GM23338 (cell line): ENCODE measurements around the gene AKAP13. TPM values are rescaled to one million over a fixed set of nuclear protein-coding genes. Genes with fewer than 3 reads are reported as not detected.

Source experiments
- ATAC-seq: fragments of 200-7000 bp; cut with Tn5 transposase; 3 replicates; pipeline ENCODE4 v1.9.1; 2020
- DNase-seq: peaks from one replicate; pipeline ENCODE4 v3.0.0-alpha.2; 2015; ENCODE audit warnings: low spot score
- H2AFZ ChIP-seq: fragments of 200-600 bp; sonication (generic); 2 replicates; pipeline ENCODE4 v1.8.0; 2016; ENCODE audit warnings: antibody characterized with exemption, mild to moderate bottlenecking, moderate library complexity
- H3F3A ChIP-seq: fragments of 200-600 bp; sonication (generic); replicated peaks from 2 replicates; pipeline ENCODE4 v1.8.0; 2017; ENCODE audit warnings: antibody characterized with exemption, mixed run types, low read depth
- H3K27ac ChIP-seq: fragments of 200-600 bp; sonication (generic); 2 replicates; pipeline ENCODE4 v1.6.1; 2016; ENCODE audit warnings: low read depth
- H3K27me3 ChIP-seq: fragments of 200-600 bp; sonication (generic); 2 replicates; pipeline ENCODE4 v1.8.0; 2016; ENCODE audit warnings: mild to moderate bottlenecking, mixed run types, moderate library complexity; ENCODE audit not compliant: insufficient read depth
- H3K36me3 ChIP-seq: fragments of 200-600 bp; sonication (generic); 2 replicates; pipeline ENCODE4 v1.8.0; 2016; ENCODE audit warnings: mild to moderate bottlenecking; ENCODE audit not compliant: insufficient read depth
- H3K4me1 ChIP-seq: fragments of 200-600 bp; sonication (generic); 2 replicates; pipeline ENCODE4 v1.8.0; 2016; ENCODE audit warnings: mild to moderate bottlenecking, moderate library complexity; ENCODE audit not compliant: insufficient read depth
- H3K4me2 ChIP-seq: fragments of 200-600 bp; sonication (generic); 2 replicates; pipeline ENCODE4 v1.7.1; 2017; ENCODE audit warnings: mixed run types
- H3K4me3 ChIP-seq: fragments of 200-600 bp; sonication (generic); 2 replicates; pipeline ENCODE4 v1.6.1; 2016; ENCODE audit warnings: mixed run types
- H3K79me2 ChIP-seq: fragments of 200-600 bp; sonication (generic); replicated peaks from 2 replicates; pipeline ENCODE4 v1.8.0; 2017; ENCODE audit warnings: mild to moderate bottlenecking; ENCODE audit not compliant: insufficient read depth
- H3K9me2 ChIP-seq: fragments of 200-600 bp; sonication (generic); 2 replicates; pipeline ENCODE4 v1.8.0; 2017; ENCODE audit not compliant: insufficient read depth
- H4K20me1 ChIP-seq: fragments of 200-600 bp; sonication (generic); replicated peaks from 2 replicates; pipeline ENCODE4 v1.8.0; 2017; ENCODE audit warnings: mild to moderate bottlenecking; ENCODE audit not compliant: insufficient read depth
- H3K27ac Mint-ChIP-seq: 2 replicates; pipeline ENCODE4 v1.8.0; 2020; ENCODE audit warnings: inconsistent platforms, mild to moderate bottlenecking, moderate library complexity, mixed read lengths
- H3K27me3 Mint-ChIP-seq: 3 replicates; pipeline ENCODE4 v1.8.0; 2022; ENCODE audit warnings: low read depth, mild to moderate bottlenecking, moderate library complexity, mixed read lengths, inconsistent platforms; ENCODE audit not compliant: insufficient read depth, poor library complexity
- H3K36me3 Mint-ChIP-seq: 3 replicates; pipeline ENCODE4 v1.8.0; 2021; ENCODE audit warnings: low read depth, mild to moderate bottlenecking, inconsistent platforms, moderate library complexity, mixed read lengths
- H3K4me1 Mint-ChIP-seq: 3 replicates; pipeline ENCODE4 v1.8.0; 2020; ENCODE audit warnings: mild to moderate bottlenecking, inconsistent platforms, mixed read lengths
- H3K4me3 Mint-ChIP-seq: 3 replicates; pipeline ENCODE4 v1.8.0; 2021; ENCODE audit warnings: moderate library complexity, mild to moderate bottlenecking, inconsistent platforms, mixed read lengths
- H3K9me3 Mint-ChIP-seq: 3 replicates; pipeline ENCODE4 v1.8.0; 2020; ENCODE audit warnings: moderate library complexity, mild to moderate bottlenecking, inconsistent platforms, mixed read lengths
- EZH2 ChIP-seq: fragments of 200-600 bp; sonication (generic); IDR thresholded peaks from one replicate; pipeline ENCODE4 v1.8.0; 2017; ENCODE audit warnings: antibody characterized with exemption, mild to moderate bottlenecking, low read depth; ENCODE audit not compliant: unreplicated experiment
- EZH2phosphoT487 ChIP-seq: fragments of 200-600 bp; sonication (generic); IDR thresholded peaks from one replicate; pipeline ENCODE4 v1.8.1; 2018; ENCODE audit warnings: antibody characterized with exemption; ENCODE audit not compliant: unreplicated experiment
- JUNB ChIP-seq: IDR thresholded peaks from one replicate; pipeline ENCODE4 v1.6.1; 2016; ENCODE audit warnings: antibody characterized with exemption; ENCODE audit not compliant: unreplicated experiment
- NANOG ChIP-seq: IDR thresholded peaks from 2 replicates; pipeline ENCODE4 v1.6.1; 2016; ENCODE audit warnings: antibody characterized with exemption, borderline replicate concordance
- STAT1 ChIP-seq: IDR thresholded peaks from one replicate; pipeline ENCODE4 v1.6.1; 2016; ENCODE audit warnings: antibody characterized with exemption; ENCODE audit not compliant: unreplicated experiment
- ZNF114 ChIP-seq: fragments of 250-450 bp; sonication (Bioruptor Pico); IDR thresholded peaks from 2 replicates; pipeline ENCODE4 v1.5.0; 2020; ENCODE audit warnings: mild to moderate bottlenecking, moderate library complexity
- polyA plus RNA-seq: library from polyadenylated mRNA; unstranded; fragments of >200 nt; fragmentation: Nextera tagmentation; extraction: Ambion mirVana; gene quantifications from 2 replicates; pipeline ENCODE4 v1.2.1, GENCODE V29; 2016
- total RNA-seq: library from RNA; depleted of rRNA; stranded (reverse); fragments of >200 nt; shearing (Covaris generic); gene quantifications from 2 replicates; pipeline ENCODE4 v1.2.3, GENCODE V29; 2014
- TF ChIP-seq, protein P1 (sequence below): fragments of 250-450 bp; sonication (Bioruptor Pico); IDR thresholded peaks from 2 replicates; pipeline ENCODE4 v1.5.0; 2020; ENCODE audit warnings: mild to moderate bottlenecking, moderate library complexity
- TF ChIP-seq, protein P2 (sequence below): IDR thresholded peaks from 2 replicates; pipeline ENCODE4 v1.6.1; 2016; ENCODE audit warnings: antibody characterized with exemption
- TF ChIP-seq, protein P3 (sequence below): IDR thresholded peaks from one replicate; pipeline ENCODE4 v1.6.1; 2018; ENCODE audit warnings: antibody characterized with exemption; ENCODE audit not compliant: unreplicated experiment

Gene AKAP13
- total and polyA plus RNA-seq, 2 experiments from 2014 or later, result 46.2 to 60.7 TPM

DNA sequence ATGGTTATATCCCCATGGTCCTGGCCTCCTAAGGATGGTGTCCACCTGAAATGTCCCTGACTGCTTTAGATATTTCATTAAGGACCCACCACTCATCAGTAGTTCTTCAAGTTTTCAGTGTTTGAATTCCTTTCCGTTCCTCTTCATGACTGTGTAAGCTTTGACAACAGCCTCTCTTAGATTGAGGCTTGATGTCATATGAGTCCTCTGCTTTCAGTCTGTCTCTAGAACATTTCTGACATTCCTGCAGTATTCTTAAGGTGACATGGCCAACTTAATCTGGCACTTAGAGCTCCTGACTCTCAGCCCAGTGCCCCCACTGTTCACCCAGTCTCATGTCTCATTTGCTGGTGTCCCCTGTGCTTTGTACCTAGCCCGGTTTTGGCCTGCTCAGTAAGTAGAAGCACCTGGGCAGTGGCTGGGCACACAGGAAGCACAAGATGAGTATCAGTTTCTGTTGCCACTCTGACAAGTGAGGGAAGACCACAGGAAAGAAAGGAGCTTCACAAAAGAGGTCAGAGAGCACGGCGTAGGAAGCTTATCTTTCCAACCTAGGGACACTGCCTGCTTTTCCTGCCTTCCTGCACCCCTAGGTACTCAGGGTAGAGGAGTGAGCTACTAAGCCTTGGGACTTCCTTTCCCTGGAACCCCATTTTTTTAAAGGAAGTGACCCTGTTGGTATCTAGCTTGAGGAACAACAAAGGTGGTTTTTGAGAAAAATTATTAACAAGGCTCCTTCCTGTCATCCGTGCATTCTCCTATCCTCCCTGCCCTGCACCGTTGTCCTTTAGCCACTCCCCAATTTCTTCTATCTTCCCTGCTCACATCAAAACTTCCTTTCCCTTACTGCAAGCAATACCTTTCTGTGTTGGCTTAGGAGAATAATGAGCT is 311.2 kb downstream of the AKAP13 start:
- H3K36me3 ChIP-seq, result 0 out of 2 replicates have a peak, but pooled peaks cover 8% of the 10 kb centered on the region
- no peak overlapping the region for H2AFZ ChIP-seq
- no peak for DNase-seq
- H3K79me2 ChIP-seq, result no peaks in the 10 kb centered on the region
- Mint-ChIP-seq H3K9me3 (no peaks in the 10 kb centered on the region), H3K27me3 (peaks cover 3% of the 10 kb centered on the region), H3K27ac (peak overlapping the region; percentile 78; the same call in 1 of the 2 replicates), H3K4me3 (no peak overlapping the region), H3K4me1 (peaks cover 23% of the 10 kb centered on the region), H3K36me3 (peaks cover 10% of the 10 kb centered on the region; the same call in 2 of the 3 replicates)
- no peaks in the 10 kb centered on the region; the same call in 1 of the 2 replicates for H4K20me1 ChIP-seq
- no peaks in the 10 kb centered on the region for H3F3A ChIP-seq
- H3K4me3 ChIP-seq, result no peak overlapping the region
- H3K9me2 ChIP-seq, result no peaks in the 10 kb centered on the region
- H3K4me1 ChIP-seq, result peaks cover 11% of the 10 kb centered on the region; the same call in 1 of the 2 replicates
- ATAC-seq, result no peak
- H3K27ac ChIP-seq, result no peak overlapping the region
- TF ChIP-seq, protein P1, sequence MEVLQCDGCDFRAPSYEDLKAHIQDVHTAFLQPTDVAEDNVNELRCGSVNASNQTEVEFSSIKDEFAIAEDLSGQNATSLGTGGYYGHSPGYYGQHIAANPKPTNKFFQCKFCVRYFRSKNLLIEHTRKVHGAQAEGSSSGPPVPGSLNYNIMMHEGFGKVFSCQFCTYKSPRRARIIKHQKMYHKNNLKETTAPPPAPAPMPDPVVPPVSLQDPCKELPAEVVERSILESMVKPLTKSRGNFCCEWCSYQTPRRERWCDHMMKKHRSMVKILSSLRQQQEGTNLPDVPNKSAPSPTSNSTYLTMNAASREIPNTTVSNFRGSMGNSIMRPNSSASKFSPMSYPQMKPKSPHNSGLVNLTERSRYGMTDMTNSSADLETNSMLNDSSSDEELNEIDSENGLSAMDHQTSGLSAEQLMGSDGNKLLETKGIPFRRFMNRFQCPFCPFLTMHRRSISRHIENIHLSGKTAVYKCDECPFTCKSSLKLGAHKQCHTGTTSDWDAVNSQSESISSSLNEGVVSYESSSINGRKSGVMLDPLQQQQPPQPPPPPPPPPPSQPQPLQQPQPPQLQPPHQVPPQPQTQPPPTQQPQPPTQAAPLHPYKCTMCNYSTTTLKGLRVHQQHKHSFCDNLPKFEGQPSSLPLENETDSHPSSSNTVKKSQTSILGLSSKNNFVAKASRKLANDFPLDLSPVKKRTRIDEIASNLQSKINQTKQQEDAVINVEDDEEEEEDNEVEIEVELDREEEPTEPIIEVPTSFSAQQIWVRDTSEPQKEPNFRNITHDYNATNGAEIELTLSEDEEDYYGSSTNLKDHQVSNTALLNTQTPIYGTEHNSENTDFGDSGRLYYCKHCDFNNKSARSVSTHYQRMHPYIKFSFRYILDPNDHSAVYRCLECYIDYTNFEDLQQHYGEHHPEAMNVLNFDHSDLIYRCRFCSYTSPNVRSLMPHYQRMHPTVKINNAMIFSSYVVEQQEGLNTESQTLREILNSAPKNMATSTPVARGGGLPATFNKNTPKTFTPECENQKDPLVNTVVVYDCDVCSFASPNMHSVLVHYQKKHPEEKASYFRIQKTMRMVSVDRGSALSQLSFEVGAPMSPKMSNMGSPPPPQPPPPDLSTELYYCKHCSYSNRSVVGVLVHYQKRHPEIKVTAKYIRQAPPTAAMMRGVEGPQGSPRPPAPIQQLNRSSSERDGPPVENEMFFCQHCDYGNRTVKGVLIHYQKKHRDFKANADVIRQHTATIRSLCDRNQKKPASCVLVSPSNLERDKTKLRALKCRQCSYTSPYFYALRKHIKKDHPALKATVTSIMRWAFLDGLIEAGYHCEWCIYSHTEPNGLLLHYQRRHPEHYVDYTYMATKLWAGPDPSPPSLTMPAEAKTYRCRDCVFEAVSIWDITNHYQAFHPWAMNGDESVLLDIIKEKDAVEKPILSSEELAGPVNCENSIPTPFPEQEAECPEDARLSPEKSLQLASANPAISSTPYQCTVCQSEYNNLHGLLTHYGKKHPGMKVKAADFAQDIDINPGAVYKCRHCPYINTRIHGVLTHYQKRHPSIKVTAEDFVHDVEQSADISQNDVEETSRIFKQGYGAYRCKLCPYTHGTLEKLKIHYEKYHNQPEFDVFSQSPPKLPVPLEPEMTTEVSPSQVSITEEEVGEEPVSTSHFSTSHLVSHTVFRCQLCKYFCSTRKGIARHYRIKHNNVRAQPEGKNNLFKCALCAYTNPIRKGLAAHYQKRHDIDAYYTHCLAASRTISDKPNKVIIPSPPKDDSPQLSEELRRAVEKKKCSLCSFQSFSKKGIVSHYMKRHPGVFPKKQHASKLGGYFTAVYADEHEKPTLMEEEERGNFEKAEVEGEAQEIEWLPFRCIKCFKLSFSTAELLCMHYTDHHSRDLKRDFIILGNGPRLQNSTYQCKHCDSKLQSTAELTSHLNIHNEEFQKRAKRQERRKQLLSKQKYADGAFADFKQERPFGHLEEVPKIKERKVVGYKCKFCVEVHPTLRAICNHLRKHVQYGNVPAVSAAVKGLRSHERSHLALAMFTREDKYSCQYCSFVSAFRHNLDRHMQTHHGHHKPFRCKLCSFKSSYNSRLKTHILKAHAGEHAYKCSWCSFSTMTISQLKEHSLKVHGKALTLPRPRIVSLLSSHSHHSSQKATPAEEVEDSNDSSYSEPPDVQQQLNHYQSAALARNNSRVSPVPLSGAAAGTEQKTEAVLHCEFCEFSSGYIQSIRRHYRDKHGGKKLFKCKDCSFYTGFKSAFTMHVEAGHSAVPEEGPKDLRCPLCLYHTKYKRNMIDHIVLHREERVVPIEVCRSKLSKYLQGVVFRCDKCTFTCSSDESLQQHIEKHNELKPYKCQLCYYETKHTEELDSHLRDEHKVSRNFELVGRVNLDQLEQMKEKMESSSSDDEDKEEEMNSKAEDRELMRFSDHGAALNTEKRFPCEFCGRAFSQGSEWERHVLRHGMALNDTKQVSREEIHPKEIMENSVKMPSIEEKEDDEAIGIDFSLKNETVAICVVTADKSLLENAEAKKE (CRISPR knock-in tag), result no peak
- H3K4me2 ChIP-seq, result no peak overlapping the region
- no peaks in the 10 kb centered on the region for H3K27me3 ChIP-seq

DNA sequence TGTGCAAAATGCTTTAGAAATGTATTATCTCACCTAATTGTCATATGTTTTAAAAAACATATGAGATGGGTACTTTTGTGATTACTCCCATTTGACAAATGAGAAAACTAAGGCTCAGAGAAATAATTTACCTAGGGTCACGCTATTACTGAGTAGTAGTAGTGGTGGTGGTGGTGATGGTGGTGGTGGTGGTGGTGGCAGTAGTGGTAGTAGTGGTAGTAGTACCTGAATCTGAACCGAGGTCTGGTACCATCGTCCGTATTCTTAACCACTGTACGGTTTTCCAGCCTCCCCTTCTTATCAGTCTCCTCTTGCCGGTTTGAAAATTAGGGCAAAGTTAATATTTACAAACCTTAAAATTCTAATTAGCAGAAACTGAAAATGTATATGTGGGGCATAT is 311.9 kb downstream of the AKAP13 start:
- Histone ChIP-seq H2AFZ (no peak overlapping the region), H3K9me2 (no peaks in the 10 kb centered on the region), H3K4me1 (peaks cover 11% of the 10 kb centered on the region; the same call in 1 of the 2 replicates), H3K27ac (no peak overlapping the region), H3K79me2 (no peaks in the 10 kb centered on the region), H3K36me3 (0 out of 2 replicates have a peak, but pooled peaks cover 8% of the 10 kb centered on the region), H3K4me3 (no peak overlapping the region), H3K27me3 (no peaks in the 10 kb centered on the region), H4K20me1 (no peaks in the 10 kb centered on the region; the same call in 1 of the 2 replicates), H3K4me2 (no peak overlapping the region), H3F3A (no peaks in the 10 kb centered on the region)
- Mint-ChIP-seq H3K9me3 (no peaks in the 10 kb centered on the region), H3K4me1 (peaks cover 23% of the 10 kb centered on the region), H3K27ac (no peak overlapping the region), H3K4me3 (no peak overlapping the region), H3K36me3 (peaks cover 10% of the 10 kb centered on the region; the same call in 2 of the 3 replicates), H3K27me3 (peaks cover 3% of the 10 kb centered on the region)
- no peak for DNase-seq
- no peak for ATAC-seq
- TF ChIP-seq, protein P2, sequence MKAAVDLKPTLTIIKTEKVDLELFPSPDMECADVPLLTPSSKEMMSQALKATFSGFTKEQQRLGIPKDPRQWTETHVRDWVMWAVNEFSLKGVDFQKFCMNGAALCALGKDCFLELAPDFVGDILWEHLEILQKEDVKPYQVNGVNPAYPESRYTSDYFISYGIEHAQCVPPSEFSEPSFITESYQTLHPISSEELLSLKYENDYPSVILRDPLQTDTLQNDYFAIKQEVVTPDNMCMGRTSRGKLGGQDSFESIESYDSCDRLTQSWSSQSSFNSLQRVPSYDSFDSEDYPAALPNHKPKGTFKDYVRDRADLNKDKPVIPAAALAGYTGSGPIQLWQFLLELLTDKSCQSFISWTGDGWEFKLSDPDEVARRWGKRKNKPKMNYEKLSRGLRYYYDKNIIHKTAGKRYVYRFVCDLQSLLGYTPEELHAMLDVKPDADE, result no peak
- TF ChIP-seq ZNF114 (CRISPR knock-in tag), result no peak
- TF ChIP-seq, protein P3, sequence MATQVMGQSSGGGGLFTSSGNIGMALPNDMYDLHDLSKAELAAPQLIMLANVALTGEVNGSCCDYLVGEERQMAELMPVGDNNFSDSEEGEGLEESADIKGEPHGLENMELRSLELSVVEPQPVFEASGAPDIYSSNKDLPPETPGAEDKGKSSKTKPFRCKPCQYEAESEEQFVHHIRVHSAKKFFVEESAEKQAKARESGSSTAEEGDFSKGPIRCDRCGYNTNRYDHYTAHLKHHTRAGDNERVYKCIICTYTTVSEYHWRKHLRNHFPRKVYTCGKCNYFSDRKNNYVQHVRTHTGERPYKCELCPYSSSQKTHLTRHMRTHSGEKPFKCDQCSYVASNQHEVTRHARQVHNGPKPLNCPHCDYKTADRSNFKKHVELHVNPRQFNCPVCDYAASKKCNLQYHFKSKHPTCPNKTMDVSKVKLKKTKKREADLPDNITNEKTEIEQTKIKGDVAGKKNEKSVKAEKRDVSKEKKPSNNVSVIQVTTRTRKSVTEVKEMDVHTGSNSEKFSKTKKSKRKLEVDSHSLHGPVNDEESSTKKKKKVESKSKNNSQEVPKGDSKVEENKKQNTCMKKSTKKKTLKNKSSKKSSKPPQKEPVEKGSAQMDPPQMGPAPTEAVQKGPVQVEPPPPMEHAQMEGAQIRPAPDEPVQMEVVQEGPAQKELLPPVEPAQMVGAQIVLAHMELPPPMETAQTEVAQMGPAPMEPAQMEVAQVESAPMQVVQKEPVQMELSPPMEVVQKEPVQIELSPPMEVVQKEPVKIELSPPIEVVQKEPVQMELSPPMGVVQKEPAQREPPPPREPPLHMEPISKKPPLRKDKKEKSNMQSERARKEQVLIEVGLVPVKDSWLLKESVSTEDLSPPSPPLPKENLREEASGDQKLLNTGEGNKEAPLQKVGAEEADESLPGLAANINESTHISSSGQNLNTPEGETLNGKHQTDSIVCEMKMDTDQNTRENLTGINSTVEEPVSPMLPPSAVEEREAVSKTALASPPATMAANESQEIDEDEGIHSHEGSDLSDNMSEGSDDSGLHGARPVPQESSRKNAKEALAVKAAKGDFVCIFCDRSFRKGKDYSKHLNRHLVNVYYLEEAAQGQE, result no peak
- TF ChIP-seq JUNB, result no peak
- no peak for TF ChIP-seq EZH2phosphoT487
- TF ChIP-seq NANOG, result no peak
- TF ChIP-seq STAT1, result no peak
- no peak for TF ChIP-seq EZH2
